ENCODE measurements around the gene ADAMTS15.
A peak's percentile ranks its signal among the peaks of the same experiment; 100 is the strongest.

The ADAMTS15 gene

DNA sequence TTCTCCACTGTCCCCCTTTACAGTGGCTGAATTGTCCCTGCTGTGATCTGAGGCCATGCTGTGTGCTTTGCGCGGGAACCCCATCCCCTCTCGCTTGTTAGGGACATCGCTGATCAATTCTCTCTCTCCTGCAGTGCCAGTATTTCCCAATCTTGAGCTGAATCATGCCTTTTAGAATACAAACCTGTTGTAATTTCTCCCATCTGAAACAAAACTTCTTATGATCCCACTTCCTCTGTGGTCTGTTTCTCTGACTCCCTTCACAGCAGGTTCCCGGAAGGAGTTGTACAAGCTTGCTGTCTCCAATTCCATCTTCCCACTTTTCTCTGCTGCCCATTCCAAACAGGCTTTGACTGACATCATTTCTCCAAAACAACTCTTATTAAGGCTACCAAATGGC is 16.8 kb downstream of the ADAMTS15 start:
- H3K4me3 ChIP-seq (ENCODE audit: low read depth, low read length): no peak overlapping the region
- TF ChIP-seq, protein P1, sequence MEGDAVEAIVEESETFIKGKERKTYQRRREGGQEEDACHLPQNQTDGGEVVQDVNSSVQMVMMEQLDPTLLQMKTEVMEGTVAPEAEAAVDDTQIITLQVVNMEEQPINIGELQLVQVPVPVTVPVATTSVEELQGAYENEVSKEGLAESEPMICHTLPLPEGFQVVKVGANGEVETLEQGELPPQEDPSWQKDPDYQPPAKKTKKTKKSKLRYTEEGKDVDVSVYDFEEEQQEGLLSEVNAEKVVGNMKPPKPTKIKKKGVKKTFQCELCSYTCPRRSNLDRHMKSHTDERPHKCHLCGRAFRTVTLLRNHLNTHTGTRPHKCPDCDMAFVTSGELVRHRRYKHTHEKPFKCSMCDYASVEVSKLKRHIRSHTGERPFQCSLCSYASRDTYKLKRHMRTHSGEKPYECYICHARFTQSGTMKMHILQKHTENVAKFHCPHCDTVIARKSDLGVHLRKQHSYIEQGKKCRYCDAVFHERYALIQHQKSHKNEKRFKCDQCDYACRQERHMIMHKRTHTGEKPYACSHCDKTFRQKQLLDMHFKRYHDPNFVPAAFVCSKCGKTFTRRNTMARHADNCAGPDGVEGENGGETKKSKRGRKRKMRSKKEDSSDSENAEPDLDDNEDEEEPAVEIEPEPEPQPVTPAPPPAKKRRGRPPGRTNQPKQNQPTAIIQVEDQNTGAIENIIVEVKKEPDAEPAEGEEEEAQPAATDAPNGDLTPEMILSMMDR (conservative IDR thresholded peaks at IDR 0.05; ENCODE audit: low read depth, low read length): no peak
- peak; percentile 91 for DNase-seq (ENCODE audit: low read depth)

DNA sequence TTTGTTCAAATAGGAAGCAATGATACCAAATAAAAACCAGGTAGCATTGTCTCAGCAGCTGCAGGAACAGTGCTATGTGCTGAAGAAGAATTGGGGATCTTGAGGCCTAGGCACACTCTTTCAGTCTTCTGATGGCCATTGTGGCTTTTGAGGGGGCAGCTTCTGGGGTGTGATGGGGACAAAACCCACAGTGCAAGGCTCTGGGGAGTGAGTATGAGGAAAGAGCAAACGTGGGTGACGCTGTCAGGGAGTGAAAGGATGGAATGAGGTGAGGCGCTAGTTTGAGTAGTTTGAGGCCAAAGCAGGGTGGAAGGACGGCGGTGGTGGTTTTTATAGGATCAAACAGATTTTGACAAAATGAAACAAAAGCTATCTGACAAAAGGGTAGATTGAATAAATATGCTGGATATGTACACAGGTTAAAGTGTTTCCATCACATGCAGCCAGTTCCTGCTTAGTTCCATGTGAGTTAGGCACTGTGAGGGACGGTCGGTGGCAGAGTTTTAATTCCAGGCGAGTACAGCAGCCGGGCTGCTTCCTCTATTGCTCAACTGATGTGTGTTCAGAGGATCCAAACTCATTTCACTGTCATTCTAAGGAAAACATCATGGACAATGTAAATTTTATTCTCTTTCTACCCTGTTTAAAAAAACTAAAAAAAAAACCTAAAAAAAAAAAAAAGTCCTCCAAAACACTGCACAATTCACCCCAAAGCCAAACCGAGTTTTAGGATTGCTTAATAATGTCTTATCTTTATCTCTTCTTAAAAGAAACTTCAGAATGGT is 18.9 kb downstream of the ADAMTS15 start:
- no peak overlapping the region for H3K4me3 ChIP-seq (ENCODE audit: low read depth, low read length)
- DNase-seq (ENCODE audit: low read depth): peak; percentile 30
- TF ChIP-seq, protein P1 (conservative IDR thresholded peaks at IDR 0.05; ENCODE audit: low read depth, low read length): no peak

GRCh38 chr11:130469181-130469580 is 20.7 kb downstream of the ADAMTS15 start:
- no peak for DNase-seq (ENCODE audit: low read depth)
- TF ChIP-seq, protein P1 (conservative IDR thresholded peaks at IDR 0.05; ENCODE audit: low read depth, low read length): no peak
- no peak overlapping the region for H3K4me3 ChIP-seq (ENCODE audit: low read depth, low read length)

- no peak for DNase-seq (ENCODE audit: low read depth)
- H3K4me3 ChIP-seq (ENCODE audit: low read depth, low read length): no peak overlapping the region
- TF ChIP-seq, protein P1 (conservative IDR thresholded peaks at IDR 0.05; ENCODE audit: low read depth, low read length): no peak
These were observed 22.6 kb downstream of the ADAMTS15 start for GRCh38 chr11:130470832-130471706.

DNA sequence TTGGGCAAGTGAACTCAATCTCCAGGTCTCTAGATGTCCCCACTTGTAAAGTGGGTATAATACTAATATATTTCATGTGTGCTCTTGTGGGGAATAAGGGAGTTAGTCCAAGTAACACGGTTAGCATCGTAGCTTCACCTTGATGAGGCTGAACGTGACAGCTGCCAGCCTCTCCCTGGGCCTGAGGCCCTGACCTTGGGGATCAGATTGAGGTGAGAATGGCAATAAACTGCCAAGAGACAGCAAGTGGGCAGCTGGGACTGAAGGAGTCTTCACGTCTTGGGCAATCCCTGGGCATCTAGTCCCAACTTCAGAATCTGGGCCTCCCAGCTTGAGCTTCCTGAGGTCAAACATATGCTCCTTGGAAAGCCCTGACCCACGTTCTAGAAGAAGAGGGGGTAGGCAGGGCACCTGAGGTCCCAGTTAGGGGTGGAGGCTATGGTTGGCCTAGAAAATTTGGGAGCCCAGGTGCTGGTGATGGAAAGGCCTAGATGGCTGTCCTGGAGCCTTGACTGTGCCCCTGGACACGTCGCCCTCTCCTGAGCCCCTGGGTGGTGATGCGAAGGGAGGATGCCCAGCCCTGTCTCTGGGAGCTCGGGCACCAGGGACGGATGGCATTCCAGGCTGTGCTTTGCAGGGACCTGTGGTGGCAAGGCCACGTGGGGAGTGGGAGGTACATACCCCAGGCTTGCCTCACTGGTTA is 23.4 kb downstream of the ADAMTS15 start:
- TF ChIP-seq, protein P1 (conservative IDR thresholded peaks at IDR 0.05; ENCODE audit: low read depth, low read length): no peak
- no peak overlapping the region for H3K4me3 ChIP-seq (ENCODE audit: low read depth, low read length)
- no peak for DNase-seq (ENCODE audit: low read depth)

- TF ChIP-seq, protein P1 (conservative IDR thresholded peaks at IDR 0.05; ENCODE audit: low read depth, low read length): no peak
- no peak for DNase-seq (ENCODE audit: low read depth)
- no peak overlapping the region for H3K4me3 ChIP-seq (ENCODE audit: low read depth, low read length)
These were observed 24.1 kb downstream of the ADAMTS15 start for GRCh38 chr11:130472434-130472961.
